Activated CD4-positive, alpha-beta memory T cell treated with anti-CD3 and anti-CD28 coated beads for 36 hours (primary cell): Measurements from ENCODE around the gene MGAT5B. TPM values are rescaled to one million over a fixed set of nuclear protein-coding genes. Genes with fewer than 3 reads are reported as not detected.

ENCODE experiments used
- CTCF ChIA-PET: fragments of 350-600 bp; sonication (Branson Sonifier 250); formaldehyde crosslinking; loops from one replicate; lab custom pipeline; 2021; ENCODE audit warnings: antibody characterized with exemption, inconsistent platforms; lab: Charles Lee
- POLR2A ChIA-PET: fragments of 350-600 bp; sonication (Branson Sonifier 250); formaldehyde crosslinking; loops from one replicate; lab custom pipeline; 2021; ENCODE audit warnings: antibody characterized with exemption; lab: Charles Lee
- DNase-seq: peaks from one replicate; pipeline ENCODE4 v3.0.0-alpha.2; 2020
- H3K27ac Mint-ChIP-seq: one replicate; pipeline ENCODE4 v1.8.0; 2021; ENCODE audit warnings: mixed read lengths
- H3K27me3 Mint-ChIP-seq: one replicate; pipeline ENCODE4 v1.8.0; 2021; ENCODE audit warnings: mixed read lengths
- H3K36me3 Mint-ChIP-seq: one replicate; pipeline ENCODE4 v1.8.0; 2021; ENCODE audit warnings: mixed read lengths
- H3K4me1 Mint-ChIP-seq: one replicate; pipeline ENCODE4 v1.8.0; 2021; ENCODE audit warnings: low read depth, mixed read lengths
- H3K4me3 Mint-ChIP-seq: one replicate; pipeline ENCODE4 v1.8.0; 2021; ENCODE audit warnings: mild to moderate bottlenecking, mixed read lengths
- H3K9me3 Mint-ChIP-seq: one replicate; pipeline ENCODE4 v1.8.0; 2021; ENCODE audit warnings: mixed read lengths
- intact Hi-C: fragments of 100-400 bp; cut with micrococcal nuclease; formaldehyde crosslinking; loops from one replicate; pipeline ENCODE4 v1.15.1; 2023
- total RNA-seq, 2 experiments: library from RNA; stranded (reverse); gene quantifications; one replicate each; pipeline ENCODE4 v1.2.3, GENCODE V29; 2021

The MGAT5B gene, protein sequence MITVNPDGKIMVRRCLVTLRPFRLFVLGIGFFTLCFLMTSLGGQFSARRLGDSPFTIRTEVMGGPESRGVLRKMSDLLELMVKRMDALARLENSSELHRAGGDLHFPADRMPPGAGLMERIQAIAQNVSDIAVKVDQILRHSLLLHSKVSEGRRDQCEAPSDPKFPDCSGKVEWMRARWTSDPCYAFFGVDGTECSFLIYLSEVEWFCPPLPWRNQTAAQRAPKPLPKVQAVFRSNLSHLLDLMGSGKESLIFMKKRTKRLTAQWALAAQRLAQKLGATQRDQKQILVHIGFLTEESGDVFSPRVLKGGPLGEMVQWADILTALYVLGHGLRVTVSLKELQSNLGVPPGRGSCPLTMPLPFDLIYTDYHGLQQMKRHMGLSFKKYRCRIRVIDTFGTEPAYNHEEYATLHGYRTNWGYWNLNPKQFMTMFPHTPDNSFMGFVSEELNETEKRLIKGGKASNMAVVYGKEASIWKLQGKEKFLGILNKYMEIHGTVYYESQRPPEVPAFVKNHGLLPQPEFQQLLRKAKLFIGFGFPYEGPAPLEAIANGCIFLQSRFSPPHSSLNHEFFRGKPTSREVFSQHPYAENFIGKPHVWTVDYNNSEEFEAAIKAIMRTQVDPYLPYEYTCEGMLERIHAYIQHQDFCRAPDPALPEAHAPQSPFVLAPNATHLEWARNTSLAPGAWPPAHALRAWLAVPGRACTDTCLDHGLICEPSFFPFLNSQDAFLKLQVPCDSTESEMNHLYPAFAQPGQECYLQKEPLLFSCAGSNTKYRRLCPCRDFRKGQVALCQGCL
- total RNA-seq = under 1 TPM in 1 of 2 experiments, not detected in 1; 0.38 TPM

DNA sequence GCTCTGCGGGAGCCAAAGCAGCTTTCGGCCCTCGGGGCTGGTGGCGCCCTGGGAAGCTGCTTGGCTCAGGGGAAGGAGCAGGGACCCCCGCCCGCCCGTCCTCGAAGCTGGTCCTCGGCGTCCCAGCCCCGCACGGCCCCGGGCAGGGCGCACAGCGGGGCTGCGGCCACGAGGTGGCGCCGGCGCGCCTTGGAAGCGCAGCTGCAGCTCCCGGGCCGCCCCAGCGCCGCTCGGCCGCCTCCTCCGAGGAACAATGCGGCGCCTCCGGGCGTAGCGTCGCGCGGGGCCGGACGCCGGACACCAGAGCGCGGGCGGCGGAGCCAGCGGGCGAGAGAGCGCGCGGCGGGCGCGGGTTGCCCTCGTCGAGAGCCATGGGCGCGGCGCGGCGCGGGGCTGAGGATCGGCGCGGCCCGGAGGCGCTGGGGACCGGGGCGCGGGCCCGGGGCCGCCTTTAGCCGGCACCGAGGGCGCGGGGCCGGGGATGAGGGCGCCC lies at the start of gene MGAT5B:
Gene MGAT5B, plus strand, starts transcription at position 229 of the 493 bp plus-strand sequence. CDS start 626 bp downstream, outside the sequence.
- peaks cover 9% of the 10 kb centered on the region for H3K4me1 Mint-ChIP-seq
- DNase-seq = peak; percentile 77
- no peaks in the 10 kb centered on the region for H3K36me3 Mint-ChIP-seq
- H3K27me3 Mint-ChIP-seq = peaks cover 18% of the 10 kb centered on the region
- POLR2A ChIA-PET = no interaction called here
- intact Hi-C loops = loop anchor here (1.0 to 5.0 kb wide), 2 partner anchors 188 to 379 kb away; no protein-coding TSS in a partner anchor
- no peaks in the 10 kb centered on the region for H3K9me3 Mint-ChIP-seq
- H3K4me3 Mint-ChIP-seq = peak within 1 kb of the TSS; percentile 59
- CTCF ChIA-PET = interaction anchor here (0.6 to 3.5 kb wide), 29 partner anchors 11 to 382 kb away, joined by 3 to 87 read pairs (median 4); no protein-coding TSS in a partner anchor
- H3K27ac Mint-ChIP-seq = no peak within 1 kb of the TSS

DNA sequence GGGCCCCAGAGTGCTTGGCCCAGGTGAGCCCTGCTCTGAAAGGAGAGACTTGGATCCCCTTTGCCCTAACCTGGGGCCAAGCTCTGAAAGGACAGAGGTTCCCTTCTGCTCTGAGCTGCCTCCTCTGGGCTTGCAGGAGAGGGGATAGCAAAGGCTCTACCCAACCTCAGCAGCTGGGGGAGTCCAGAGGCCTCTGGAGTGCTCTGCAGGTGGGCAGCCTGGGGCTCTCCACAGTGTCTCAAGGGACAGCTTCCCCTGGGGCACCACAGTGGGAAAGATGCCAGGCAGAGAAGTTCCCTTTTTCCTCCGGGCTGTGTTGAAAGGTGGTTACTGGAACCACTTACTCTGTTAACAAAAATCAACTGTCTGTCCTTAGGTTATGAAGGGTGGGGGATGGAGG lies 48.2 kb upstream of the MGAT5B start:
- peaks cover 4% of the 10 kb centered on the region for H3K27me3 Mint-ChIP-seq
- no peak overlapping the region for H3K4me3 Mint-ChIP-seq
- peaks cover 7% of the 10 kb centered on the region for H3K4me1 Mint-ChIP-seq
- no peaks in the 10 kb centered on the region for H3K9me3 Mint-ChIP-seq
- intact Hi-C loops = no loop called here
- ChIA-PET POLR2A (no interaction called here), CTCF (no interaction called here)
- no peak overlapping the region for H3K27ac Mint-ChIP-seq
- no peak for DNase-seq
- H3K36me3 Mint-ChIP-seq = no peaks in the 10 kb centered on the region

DNA sequence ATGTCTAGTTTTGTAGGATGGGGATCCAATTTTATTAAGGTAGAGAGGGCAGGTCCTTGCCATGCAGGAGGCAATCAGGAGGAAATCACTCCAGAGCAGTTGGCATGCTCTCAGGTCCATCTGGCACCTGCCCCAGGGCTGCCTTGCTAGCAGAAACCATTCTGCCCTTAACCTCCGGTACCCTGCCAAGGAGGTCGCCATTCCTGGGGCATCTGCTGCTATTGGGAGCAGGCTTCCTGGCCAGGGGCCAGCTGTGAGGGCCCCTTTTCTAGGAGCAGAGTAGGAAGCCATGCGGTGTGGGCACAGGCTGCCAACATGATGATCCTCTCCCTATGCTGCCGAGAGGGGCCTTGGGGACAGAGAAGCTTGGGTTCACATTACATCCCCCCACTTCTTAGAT lies 47.6 kb upstream of the MGAT5B start:
- POLR2A ChIA-PET = no interaction called here
- CTCF ChIA-PET = no interaction called here
- intact Hi-C loops = no loop called here
- H3K27ac Mint-ChIP-seq = no peak overlapping the region
- no peaks in the 10 kb centered on the region for H3K9me3 Mint-ChIP-seq
- no peak overlapping the region for H3K4me3 Mint-ChIP-seq
- H3K4me1 Mint-ChIP-seq = peaks cover 7% of the 10 kb centered on the region
- H3K27me3 Mint-ChIP-seq = peaks cover 4% of the 10 kb centered on the region
- DNase-seq = no peak
- H3K36me3 Mint-ChIP-seq = no peaks in the 10 kb centered on the region

DNA sequence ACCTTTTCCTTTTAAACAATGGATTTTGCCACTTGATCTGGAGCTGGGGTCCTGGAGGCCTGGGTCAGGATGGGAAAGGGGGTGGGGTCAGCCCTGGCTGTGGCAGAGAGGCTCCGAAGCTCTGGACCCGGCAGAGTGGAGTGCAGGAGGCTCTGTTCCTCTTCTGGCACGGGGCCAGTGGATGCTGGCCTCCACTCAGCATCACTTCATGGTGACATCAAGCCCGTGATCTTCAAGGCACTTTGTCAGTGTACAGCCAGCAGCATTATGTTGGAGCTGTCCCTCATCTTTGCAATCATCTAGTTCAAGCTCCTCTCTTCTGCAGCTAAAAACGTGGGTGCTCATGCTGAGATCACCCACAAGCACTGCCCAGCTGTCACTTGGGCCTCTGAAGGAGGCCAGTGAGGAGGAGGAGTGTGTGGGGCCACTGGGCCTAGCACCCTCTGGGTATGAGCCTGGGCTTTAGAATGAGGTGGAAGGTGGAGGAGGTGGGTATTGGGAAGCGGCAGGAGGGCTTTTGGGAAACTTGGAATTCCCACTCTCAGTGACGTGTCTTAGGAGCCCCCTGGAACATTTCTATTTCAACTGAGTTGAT lies 45.9 kb upstream of the MGAT5B start:
- ChIA-PET POLR2A (no interaction called here), CTCF (interaction anchor here (1.2 kb wide), 1 partner anchor 46 kb away, joined by 4 read pairs; the partner anchor contains the start of gene MGAT5B)

DNA sequence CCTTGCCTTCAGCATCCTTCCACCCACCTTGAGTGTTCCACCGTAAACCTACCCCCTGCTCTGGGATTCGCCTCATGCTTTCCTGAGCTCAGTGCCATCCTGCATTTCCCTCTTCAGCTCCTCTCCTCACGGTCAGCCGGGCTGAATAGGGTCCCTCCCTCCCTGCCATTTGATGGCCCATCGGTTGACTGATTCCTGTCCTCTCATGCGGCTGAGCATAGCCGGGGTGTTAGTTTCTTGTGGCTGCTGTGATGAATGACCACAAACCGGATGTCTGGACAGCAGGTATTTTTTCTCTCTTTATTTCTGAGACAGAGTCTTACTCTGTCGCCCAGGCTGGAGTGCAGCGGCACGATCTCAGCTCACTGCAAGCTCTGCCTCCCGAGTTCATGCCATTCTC lies 44.1 kb upstream of the MGAT5B start:
- H3K36me3 Mint-ChIP-seq = no peaks in the 10 kb centered on the region
- no peak overlapping the region for H3K27ac Mint-ChIP-seq
- POLR2A ChIA-PET = no interaction called here
- CTCF ChIA-PET = interaction anchor here (1.6 kb wide), 1 partner anchor 232 kb away, joined by 5 read pairs; no protein-coding TSS in a partner anchor
- intact Hi-C loops = no loop called here
- no peaks in the 10 kb centered on the region for H3K9me3 Mint-ChIP-seq
- H3K27me3 Mint-ChIP-seq = peaks cover 1% of the 10 kb centered on the region
- no peak overlapping the region for H3K4me3 Mint-ChIP-seq
- peaks cover 3% of the 10 kb centered on the region for H3K4me1 Mint-ChIP-seq
- DNase-seq = no peak

More for the DNA sequence above, 45.9 kb upstream of the MGAT5B start:
- Mint-ChIP-seq H3K9me3 (no peaks in the 10 kb centered on the region), H3K27ac (no peak overlapping the region), H3K27me3 (peaks cover 4% of the 10 kb centered on the region), H3K36me3 (no peaks in the 10 kb centered on the region), H3K4me3 (no peak overlapping the region), H3K4me1 (peaks cover 3% of the 10 kb centered on the region)
- no peak for DNase-seq
- intact Hi-C loops = no loop called here

DNA sequence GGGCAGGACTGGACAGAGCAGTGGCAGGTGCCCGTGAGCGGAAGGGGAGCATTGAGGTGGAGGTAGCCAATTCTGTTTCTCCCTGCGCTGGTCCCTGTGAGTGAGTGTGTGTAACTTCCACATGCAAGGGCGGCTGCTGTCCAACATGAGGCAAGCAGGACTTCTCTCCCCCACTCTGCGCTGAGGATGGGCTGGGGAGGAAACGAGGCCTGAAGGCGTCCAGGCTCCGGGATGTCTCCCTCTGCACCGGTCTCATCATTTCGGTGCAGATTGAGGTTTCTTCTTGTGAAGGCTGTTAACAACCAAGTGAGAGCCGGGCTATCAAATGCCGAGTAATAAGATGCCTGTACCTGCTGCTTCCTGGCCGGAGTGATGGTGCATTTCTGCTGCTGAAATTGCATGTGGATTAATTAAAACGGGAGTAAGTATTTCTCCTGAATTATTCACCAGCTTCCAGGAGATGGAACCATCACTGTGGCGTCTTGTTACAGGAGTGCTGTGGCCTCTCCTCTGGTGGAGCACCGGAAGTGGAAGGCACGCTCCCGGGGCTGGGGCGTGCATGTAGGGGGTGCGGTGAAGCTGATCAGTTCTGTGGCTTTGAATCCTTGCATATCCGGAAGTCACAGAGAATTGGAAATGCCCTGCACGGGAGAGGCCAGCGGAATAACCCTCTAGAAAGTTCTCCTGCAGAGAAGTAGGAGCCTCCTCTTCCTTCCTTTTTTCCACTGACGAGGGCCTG lies 41.7 kb upstream of the MGAT5B start:
- intact Hi-C loops = no loop called here
- CTCF ChIA-PET = no interaction called here
- Mint-ChIP-seq H3K36me3 (no peaks in the 10 kb centered on the region), H3K27ac (no peak overlapping the region), H3K9me3 (no peaks in the 10 kb centered on the region), H3K4me3 (no peak overlapping the region), H3K4me1 (peaks cover 3% of the 10 kb centered on the region), H3K27me3 (peaks cover 1% of the 10 kb centered on the region)
- POLR2A ChIA-PET = no interaction called here
- DNase-seq = peak; percentile 19

DNA sequence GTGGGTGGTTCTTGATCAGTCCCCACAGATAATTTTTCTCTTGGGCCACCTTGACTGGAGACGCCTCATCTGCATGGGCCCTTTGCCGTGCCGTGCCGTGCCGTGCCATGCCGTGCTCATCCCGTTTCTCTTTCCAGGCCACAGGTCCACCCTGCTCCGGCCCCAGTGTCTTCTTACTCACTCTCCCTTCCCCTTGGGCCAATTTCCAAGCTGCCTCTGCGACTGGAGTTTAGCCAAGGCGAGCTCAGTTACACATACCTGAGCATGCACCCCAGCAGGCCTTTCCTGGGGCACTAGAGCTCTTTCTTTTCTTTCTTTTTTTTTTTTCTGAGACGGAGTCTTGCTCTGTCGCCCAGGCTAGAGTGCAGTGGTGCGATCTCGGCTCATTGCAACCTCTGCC lies 40.5 kb upstream of the MGAT5B start:
- ChIA-PET CTCF (interaction anchor here (0.9 kb wide), 1 partner anchor 229 kb away, joined by 3 read pairs; no protein-coding TSS in a partner anchor), POLR2A (interaction anchor here (1.0 kb wide), 1 partner anchor 211 kb away, joined by 3 read pairs; no protein-coding TSS in a partner anchor)
- DNase-seq = no peak
- H3K4me3 Mint-ChIP-seq = no peak overlapping the region
- H3K27me3 Mint-ChIP-seq = peaks cover 1% of the 10 kb centered on the region
- peaks cover 3% of the 10 kb centered on the region for H3K4me1 Mint-ChIP-seq
- intact Hi-C loops = no loop called here
- H3K9me3 Mint-ChIP-seq = no peaks in the 10 kb centered on the region
- no peak overlapping the region for H3K27ac Mint-ChIP-seq
- no peaks in the 10 kb centered on the region for H3K36me3 Mint-ChIP-seq

DNA sequence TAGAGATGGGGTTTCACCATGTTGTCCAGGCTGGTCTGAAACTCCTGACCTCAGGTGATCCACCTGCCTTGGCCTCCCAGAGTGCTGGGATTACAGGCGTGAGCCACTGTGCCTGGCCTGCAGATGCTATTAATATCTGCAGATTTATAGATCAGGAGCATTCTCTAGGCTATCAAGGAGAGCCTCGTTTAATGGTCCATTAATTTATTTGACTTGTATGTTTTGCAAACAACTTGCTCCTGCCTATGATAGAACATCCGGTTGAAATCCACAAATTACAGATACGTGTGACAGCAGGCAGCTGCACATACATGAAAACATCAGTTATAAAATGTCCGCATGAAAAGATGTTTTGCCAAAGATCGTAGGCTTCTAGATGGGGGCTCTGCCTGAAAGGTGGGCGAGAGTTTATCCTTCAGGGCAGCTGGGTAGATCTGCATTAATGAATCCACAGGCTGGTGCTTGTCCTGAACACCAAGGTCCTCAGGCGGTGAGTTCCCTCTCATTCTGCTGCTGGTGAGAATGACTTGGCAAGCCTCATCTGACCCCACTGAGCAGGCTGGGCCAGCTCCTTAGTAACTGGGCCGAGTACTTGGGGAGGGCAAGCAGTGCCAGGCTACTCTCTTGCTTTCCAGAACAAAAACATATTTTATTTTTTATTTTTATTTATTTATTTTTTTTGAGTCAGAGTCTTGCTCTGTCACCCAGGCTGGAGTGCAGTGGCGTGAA lies 37.1 kb upstream of the MGAT5B start:
- ChIA-PET POLR2A (no interaction called here), CTCF (no interaction called here)
- no peak overlapping the region for H3K4me3 Mint-ChIP-seq
- H3K27ac Mint-ChIP-seq = no peak overlapping the region
- no peaks in the 10 kb centered on the region for H3K27me3 Mint-ChIP-seq
- H3K4me1 Mint-ChIP-seq = peaks cover 3% of the 10 kb centered on the region
- DNase-seq = no peak
- intact Hi-C loops = no loop called here
- H3K36me3 Mint-ChIP-seq = no peaks in the 10 kb centered on the region
- H3K9me3 Mint-ChIP-seq = no peaks in the 10 kb centered on the region

DNA sequence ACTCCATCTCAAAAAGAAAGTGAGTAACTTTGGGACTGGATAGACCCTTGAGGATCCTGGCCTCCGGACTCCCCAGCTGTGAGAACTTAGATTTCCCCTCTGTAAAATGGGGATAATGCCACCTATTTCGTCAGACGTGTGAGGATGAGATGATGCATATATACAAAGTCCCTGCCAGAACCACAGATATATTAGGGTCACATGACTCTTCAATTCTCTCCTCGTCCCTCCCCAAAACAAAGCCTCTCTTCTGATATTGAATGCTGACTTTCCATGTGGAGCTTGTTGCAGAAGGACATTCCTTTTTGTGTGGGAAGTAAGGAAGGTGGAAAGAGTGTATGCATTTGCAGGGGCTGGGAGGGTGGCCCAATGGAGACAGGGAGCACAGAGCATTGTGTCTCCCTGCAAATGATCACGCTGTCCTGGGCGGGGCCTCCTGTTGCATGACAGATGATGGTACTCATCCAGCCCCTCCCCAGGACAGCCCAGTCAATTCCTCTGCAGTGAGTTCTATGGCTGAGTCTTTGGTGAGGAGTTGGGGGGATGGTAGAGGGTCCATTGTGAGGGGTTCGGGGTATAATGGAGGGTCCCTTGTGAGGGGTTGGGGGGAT lies 35.1 kb upstream of the MGAT5B start:
- Mint-ChIP-seq H3K4me3 (no peak overlapping the region), H3K9me3 (no peaks in the 10 kb centered on the region), H3K4me1 (no peaks in the 10 kb centered on the region), H3K36me3 (no peaks in the 10 kb centered on the region), H3K27me3 (no peaks in the 10 kb centered on the region), H3K27ac (no peak overlapping the region)
- ChIA-PET CTCF (no interaction called here), POLR2A (no interaction called here)
- intact Hi-C loops = no loop called here
- DNase-seq = no peak

DNA sequence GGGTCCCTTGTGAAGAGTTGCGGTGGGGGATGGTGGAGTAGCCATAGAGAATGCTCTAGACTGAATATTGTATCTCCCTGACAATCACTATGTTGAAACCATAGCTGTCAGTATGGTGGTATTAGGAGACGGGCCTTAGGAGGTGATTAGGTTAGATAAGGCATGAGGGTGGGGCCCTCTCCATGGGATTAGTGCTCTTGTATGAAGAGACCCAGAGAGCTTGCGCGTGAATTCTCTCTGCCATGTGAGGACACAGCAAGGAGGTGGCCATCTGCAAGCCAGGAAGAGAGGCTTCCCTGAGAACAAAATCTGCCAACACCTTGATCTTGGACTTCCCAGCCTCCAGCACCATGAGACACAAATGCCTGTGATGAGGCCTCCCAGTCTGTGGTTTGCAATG lies 34.5 kb upstream of the MGAT5B start:
- POLR2A ChIA-PET = no interaction called here
- no peaks in the 10 kb centered on the region for H3K9me3 Mint-ChIP-seq

More for the DNA sequence above, 34.5 kb upstream of the MGAT5B start:
- intact Hi-C loops = no loop called here
- H3K27ac Mint-ChIP-seq = no peak overlapping the region
- H3K36me3 Mint-ChIP-seq = no peaks in the 10 kb centered on the region
- no peak for DNase-seq
- H3K27me3 Mint-ChIP-seq = no peaks in the 10 kb centered on the region
- no peak overlapping the region for H3K4me3 Mint-ChIP-seq
- CTCF ChIA-PET = no interaction called here
- no peaks in the 10 kb centered on the region for H3K4me1 Mint-ChIP-seq
